ENCODE data around the gene HSD17B14. TPM values are rescaled to one million over a fixed set of nuclear protein-coding genes. Genes with fewer than 3 reads are reported as not detected.
"Not testable (repeated sequence)": the region's sequence is repeated elsewhere in the genome, so short reads cannot be mapped to it uniquely, and the experiment has no call there.

Gene HSD17B14
- 1 to 10 TPM in 2 of 4 donors, under 1 TPM in 1, not detected in 1; 0.83 to 9.0 (median 4.8) TPM for total RNA-seq

DNA sequence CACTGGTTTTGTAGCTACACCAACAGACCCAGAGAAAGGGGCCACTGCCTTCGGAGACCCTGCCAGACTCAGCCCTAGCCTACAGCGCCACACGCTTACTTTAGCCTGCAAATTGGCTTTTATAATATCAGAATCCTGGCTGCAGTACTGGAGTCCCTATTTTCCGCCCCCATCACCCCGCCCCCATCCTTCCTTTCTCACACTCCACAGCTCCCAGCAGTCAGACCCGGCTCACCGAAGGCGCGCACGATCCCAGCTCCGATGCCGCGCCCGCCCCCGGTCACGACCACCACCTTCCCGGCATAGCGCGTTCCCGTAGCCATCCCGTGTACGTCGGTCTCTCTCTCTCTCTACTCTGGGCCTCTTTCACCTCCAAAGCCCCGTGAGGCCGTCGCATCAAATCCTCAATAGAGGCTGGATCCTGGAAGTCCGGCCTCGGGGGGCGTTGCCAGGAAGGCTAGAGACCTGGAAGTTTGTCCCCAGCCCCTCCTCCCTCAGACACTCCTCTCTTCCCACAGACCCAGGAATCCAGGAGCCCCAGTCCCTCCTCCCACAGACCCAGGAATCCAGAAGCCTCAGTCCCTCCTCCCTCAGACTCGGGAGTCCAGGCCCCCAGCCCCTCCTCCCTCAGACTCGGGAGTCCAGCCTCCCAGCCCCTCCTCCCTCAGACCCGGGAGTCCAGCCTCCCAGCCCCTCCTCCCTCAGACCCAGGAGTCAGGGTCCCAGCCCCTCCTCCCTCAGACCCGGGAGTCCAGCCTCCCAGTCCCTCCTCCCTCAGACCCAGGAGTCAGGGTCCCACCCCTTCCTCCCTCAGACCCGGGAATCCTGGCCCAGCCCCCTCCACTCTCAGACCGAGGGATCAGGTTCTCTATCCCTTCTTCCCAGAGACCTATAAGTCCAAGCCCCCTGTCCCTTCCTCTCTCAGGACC is at the start of gene HSD17B14:
Gene HSD17B14 (minus strand): TSS at position 403 of the 929 bp plus-strand sequence. CDS start 80 bp downstream, at position 323.
- H3K4me1 ChIP-seq = peaks cover 0 to 25% (median 2%) of the 10 kb centered on the region in 3 donors
- peak within 1 kb of the TSS; percentile 58 to 89 (median 82) for H3K27ac ChIP-seq
- H3K36me3 ChIP-seq = peaks cover 0 to 24% (median 0%) of the 10 kb centered on the region in 3 donors
- no peaks in the 10 kb centered on the region for H3K27me3 ChIP-seq
- H3K9me3 ChIP-seq = no peaks in the 10 kb centered on the region
- 31 to 38% methylated on average over 20 to 25 of the region's 35 CpGs for WGBS, 2 donors
- TF ChIP-seq POLR2A (IDR thresholded peaks at IDR 0.05) (no peak), CTCF (IDR thresholded peaks at IDR 0.05) (no peak)
- intact Hi-C loops (cut with DNase I) = loop anchor here (2.0 kb wide), 1 partner anchor 42 kb away; no protein-coding TSS in a partner anchor
- no peak for DNase-seq
- peak within 1 kb of the TSS; percentile 2 to 62 (median 40) for H3K4me3 ChIP-seq

DNA sequence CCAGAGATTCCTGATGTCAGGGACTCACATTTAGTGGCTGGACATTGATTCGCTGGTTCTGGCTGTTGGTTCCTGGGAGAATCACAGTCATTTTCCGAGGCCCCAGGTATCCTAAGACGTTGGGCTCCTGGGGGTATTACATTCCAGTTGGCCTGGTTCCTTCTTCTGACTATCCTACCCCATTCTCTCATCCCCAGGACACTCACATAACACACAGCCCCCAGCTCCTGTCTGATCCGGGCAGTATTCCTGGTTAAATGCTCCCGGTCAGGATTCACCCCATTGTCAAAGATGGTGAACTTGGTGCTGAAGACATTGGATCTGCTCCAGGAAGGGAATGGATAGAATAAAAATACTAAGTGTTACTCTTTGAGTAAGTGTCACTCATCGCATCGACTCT is 47.4 kb upstream of the HSD17B14 start:
- WGBS, 2 donors = 86 to 96% methylated on average over 5 to 7 of the region's 7 CpGs
- no peak overlapping the region for H3K4me3 ChIP-seq
- no peak overlapping the region for H3K27ac ChIP-seq
- H3K27me3 ChIP-seq = no peaks in the 10 kb centered on the region
- TF ChIP-seq CTCF (IDR thresholded peaks at IDR 0.05) (no peak), POLR2A (IDR thresholded peaks at IDR 0.05) (no peak)
- intact Hi-C loops (cut with DNase I) = no loop called here
- no peak for DNase-seq
- peaks cover 0 to 9% (median 8%) of the 10 kb centered on the region in 3 donors for H3K9me3 ChIP-seq
- peaks cover 4 to 10% (median 6%) of the 10 kb centered on the region in 3 donors for H3K4me1 ChIP-seq
- peaks cover 0 to 14% (median 0%) of the 10 kb centered on the region in 3 donors for H3K36me3 ChIP-seq

- no peak overlapping the region for H3K4me3 ChIP-seq
- no peak for TF ChIP-seq POLR2A (IDR thresholded peaks at IDR 0.05)
- TF ChIP-seq CTCF (IDR thresholded peaks at IDR 0.05) = no peak
- peaks cover 0 to 32% (median 4%) of the 10 kb centered on the region in 3 donors for H3K36me3 ChIP-seq
- no peaks in the 10 kb centered on the region for H3K27me3 ChIP-seq
- H3K4me1 ChIP-seq = peaks cover 4 to 27% (median 10%) of the 10 kb centered on the region in 3 donors
- peak overlapping the region in 3 of 4 donors; percentile 20 to 40 (median 25) for H3K27ac ChIP-seq
- H3K9me3 ChIP-seq = peaks cover 0 to 9% (median 8%) of the 10 kb centered on the region in 3 donors
- DNase-seq = no peak
- intact Hi-C loops (cut with DNase I) = no loop called here
- 76 to 79% methylated on average over 26 to 30 of the region's 30 CpGs for WGBS, 2 donors
Measured at GRCh38 chr19:48881741-48882657, 45.7 kb upstream of the HSD17B14 start.

GRCh38 chr19:48879696-48880095 is 43.4 kb upstream of the HSD17B14 start:
- peak overlapping the region in 1 of 4 donors; percentile 48 for H3K27ac ChIP-seq
- intact Hi-C loops (cut with DNase I); H3K4me3 ChIP-seq; H3K9me3 ChIP-seq; DNase-seq; H3K27me3 ChIP-seq: not testable (repeated sequence)
- H3K36me3 ChIP-seq = peaks cover 7 to 55% (median 9%) of the 10 kb centered on the region in 3 donors
- peaks cover 17 to 50% (median 25%) of the 10 kb centered on the region in 3 donors for H3K4me1 ChIP-seq
- 87 to 99% methylated on average over 6 to 9 of the region's 9 CpGs for WGBS, 2 donors

DNA sequence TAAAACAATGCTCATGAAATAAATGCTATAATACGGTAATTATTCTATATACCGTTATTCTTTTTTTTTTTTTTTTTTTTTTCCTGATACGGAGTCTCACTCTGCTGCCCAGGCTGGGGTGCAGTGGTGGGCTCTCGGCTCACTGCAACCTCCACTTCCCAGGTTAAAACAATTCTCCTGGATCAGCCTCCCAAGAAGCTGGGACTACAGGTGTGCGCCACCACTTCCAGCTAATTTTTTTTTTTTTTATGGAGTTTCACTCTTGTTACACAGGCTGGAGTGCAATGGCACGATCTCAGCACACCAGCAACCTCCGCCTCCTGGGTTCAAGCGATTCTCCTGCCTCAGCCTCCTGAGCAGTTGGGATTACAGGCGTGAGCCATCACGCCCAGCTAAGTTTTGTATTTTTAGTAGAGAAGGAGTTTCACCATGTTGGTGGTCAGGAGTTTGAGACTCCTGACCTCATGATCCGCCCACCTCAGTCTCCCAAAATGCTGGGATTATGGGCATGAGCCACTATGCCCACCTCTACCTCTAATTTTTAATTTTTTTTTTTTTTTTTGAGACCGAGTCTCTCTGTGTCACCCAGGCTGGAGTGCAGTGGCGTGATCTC is 42.8 kb upstream of the HSD17B14 start:
- peak overlapping the region; percentile 6 to 100 (median 34) for H3K27ac ChIP-seq
- peaks cover 22 to 56% (median 27%) of the 10 kb centered on the region in 3 donors for H3K4me1 ChIP-seq
- WGBS, 2 donors = 86 to 91% methylated on average over 9 to 13 of the region's 13 CpGs
- peaks cover 0 to 9% (median 8%) of the 10 kb centered on the region in 3 donors for H3K9me3 ChIP-seq
- H3K4me3 ChIP-seq = no peak overlapping the region
- TF ChIP-seq CTCF (IDR thresholded peaks at IDR 0.05) (no peak), POLR2A (IDR thresholded peaks at IDR 0.05) (no peak)
- no peak for DNase-seq
- intact Hi-C loops (cut with DNase I) = no loop called here
- peaks cover 9 to 60% (median 13%) of the 10 kb centered on the region in 3 donors for H3K36me3 ChIP-seq
- no peaks in the 10 kb centered on the region for H3K27me3 ChIP-seq
